M059J (cell line): ENCODE results near the gene LYL1. TPM values are rescaled to one million over a fixed set of nuclear protein-coding genes. Genes with fewer than 3 reads are reported as not detected.

Source experiments
- DNase-seq: peaks from one replicate; pipeline ENCODE4 v3.0.0-alpha.2; 2012; ENCODE audit warnings: low read depth
- total RNA-seq: library from RNA; depleted of rRNA; stranded (reverse); fragments of >200 nt; shearing (Covaris generic); gene quantifications from 2 replicates; pipeline ENCODE4 v1.2.3, GENCODE V29; 2014

The LYL1 gene
- total RNA-seq, 1 experiment from 2014 or later: not detected

DNA sequence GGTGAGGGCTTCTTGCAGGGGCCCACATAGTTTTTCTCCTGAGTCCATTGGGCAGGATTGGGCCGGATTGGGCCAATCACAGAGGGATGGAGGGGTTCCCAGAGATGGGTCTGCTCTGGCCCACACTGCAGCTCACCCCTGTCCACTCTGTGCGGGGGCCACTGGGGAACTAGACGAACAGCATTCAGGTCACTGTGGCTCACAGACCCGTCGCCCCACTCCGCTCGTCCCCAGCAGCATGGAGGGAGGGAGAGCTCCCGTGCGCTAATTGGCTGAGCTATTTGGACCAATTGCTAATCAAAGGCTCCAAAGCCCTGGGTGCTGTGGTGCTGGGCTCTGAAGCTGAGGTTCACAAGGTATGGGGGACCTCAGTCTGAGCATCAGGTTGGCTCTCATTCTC lies 26.7 kb upstream of the LYL1 start:
- DNase-seq: no peak

DNA sequence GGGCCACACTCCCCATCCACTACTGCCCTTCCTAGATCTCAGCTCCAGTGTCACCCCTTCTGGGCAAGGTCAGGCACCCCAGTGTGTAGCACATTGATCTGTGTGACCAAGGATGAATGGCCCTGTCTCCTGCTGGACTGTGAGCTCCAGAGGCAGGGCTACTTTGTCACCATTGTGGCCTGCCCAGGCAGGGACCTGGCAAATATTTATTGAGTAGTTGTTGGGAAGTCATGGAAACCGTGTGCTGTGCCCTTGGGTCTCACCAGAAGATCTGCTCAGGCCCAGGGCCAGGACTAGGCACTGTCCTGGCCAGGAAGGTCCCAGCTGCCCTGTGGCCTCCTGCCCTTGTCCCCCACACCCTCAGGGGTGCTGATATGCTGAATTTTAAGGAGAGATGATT lies 25.9 kb upstream of the LYL1 start:
- DNase-seq: peak; percentile 35

DNA sequence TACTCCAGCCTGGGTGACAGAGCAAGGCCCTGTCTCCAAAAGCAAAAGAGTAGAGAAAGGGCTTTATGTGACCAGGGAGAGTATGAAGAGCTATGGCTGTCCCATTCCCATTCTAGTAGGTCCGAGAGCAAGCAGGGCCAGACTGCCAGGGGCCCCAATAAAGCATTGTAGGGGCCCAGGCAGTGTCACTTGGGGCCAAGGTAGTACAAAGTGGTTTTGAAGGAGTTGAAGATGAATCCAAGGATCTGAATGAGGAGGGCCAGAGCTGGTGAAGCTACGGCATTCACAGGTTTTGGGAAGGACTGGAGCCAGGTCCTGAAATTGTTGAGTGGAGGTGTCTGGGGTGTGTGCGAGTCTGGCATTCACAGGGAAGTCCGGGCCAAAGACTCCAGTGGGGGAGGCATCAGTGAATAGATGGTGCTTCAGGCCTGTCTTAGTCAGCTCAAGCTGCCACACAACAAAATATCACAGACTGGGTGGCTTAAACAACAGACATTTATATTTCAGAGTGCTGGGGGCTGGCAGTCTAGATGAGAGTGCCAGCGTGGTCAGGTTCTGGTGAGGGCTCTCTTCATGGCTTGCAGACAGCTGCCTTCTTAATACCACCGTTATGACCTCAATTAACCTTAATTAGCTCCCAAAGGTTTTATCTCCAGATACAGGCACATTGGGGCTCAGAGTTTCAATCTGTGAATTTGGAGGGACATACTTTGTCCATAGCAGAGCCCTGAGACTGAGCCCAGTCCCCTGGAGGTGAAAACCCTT lies 25.3 kb upstream of the LYL1 start:
- no peak for DNase-seq

DNA sequence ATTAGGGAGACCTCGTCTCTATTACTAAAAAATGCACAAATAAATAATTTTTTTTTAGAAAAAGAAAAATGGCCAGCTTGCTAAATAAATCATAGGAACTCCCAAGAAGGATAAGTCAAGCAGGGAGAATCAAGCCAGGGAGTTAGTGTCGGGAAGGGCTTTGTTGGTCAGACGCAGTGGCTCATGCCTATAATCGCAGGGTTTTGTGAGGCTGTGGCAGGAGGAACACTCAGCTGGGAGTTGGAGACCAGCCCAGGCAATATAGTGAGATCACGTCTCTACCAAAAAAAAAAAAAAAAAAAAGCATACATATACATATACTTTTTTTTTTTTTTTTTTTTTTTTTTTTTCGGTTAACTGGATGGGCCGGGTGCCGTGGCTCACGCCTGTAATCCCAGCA lies 24.4 kb upstream of the LYL1 start:
- DNase-seq: no peak

DNA sequence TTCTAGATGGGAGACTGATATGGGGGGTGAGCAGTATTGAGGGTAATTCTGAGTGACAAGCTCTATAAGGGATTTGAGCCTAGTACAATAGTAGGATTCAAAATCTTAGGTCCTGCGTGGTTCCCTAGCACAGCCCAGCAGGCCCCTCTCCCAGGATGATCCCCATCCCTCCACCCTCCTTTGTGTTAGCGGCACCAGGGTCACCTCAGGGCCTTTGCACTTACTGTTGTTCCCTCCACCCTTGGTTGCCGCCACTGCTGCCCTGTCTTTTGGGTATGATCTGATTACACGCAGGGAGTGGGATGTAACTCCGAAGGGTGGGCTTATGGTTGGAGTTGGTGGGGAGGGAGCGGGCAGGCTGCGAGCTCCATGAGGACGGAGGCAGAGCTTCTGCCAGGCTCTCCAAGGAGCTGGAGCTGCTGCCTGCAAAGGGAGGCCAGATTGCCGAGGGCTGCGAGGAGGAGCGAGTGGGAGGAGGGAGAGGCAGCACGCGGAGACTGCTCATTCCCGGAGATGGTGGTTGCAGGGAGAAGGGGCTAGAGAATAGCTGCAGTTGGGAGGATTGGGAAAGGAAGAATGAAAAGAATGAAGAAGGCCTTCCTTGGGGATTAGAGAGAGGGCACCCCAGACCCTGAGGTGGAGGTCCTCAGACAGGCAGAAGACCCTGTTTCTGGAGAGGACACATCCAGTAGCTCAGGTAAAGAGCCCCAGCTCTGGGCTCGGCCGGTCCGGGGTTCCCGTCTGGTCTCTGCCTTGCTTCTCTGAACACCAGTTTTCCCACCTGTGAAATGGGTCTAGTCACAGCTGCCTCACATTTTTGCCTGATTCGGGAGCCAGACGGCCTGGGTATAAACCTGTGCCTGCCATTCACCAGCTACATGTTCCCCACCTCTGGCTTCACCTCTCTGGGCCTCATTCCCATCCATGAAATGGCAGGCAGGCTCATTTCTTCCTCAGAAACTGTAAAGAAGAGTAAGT lies 20.6 kb upstream of the LYL1 start:
- DNase-seq: no peak

DNA sequence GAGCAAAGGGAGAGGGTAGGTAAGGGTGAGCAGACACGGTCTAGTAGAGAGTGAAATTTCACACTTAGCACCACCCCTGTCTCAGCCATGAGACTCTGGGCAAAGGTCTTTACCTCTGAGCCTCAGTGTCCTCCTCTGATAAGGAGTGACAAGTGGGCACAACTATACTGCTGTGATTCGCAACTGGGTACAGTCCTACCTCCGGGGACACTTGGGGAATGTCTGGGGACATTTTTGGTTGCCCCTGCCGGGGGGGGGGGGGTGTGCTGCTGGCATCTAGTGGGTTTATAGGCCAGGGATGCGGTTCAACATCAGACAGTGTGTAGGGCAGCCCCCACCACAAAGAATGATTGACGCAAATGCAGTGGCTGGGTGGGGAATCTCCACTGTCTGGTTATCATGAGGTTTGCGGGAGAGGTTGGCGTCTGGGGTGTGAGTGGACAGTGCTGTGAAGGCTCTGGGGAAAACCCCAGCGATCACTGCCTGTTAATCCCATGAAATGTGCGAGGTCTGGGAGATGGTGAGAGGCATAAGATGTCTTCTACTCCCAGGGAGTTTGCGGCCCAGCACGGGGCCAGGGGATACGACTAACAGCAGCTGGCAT lies 19.7 kb upstream of the LYL1 start:
- DNase-seq: no peak

DNA sequence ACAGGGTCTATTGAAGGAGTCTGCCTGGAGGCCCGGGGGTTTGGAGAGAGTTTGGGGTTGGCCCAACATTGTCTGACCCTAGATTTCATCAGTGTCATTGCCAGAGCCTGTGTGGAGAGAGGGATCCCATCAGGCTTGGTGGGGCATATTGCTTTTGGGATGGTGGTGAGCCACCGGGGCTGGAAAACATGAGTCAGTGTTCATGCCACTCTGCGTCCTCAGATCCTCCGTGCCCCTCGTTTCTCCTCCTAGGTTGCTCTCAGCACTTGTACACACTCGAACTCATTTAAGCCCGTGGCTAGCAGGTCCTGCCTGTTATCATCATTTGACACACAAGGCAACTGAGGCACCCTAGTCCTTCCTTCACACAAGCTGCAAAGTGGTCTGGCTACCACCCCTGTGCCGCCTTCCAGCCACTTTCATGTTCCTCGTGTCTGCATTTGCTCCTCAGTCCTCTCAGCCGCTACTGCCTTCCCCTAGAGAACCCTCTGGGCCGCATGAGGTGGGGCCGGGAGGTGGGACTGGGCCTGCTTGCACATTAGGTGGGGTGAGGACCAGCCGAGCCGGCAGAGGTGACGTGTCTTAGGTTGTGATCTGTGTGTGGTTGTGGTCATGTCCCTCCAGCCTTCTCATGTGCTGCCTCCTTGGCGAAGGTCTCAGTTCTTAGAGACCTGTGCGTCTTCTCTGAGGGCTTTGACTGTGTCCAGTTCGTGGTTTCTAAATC lies 19.1 kb upstream of the LYL1 start:
- DNase-seq: no peak

DNA sequence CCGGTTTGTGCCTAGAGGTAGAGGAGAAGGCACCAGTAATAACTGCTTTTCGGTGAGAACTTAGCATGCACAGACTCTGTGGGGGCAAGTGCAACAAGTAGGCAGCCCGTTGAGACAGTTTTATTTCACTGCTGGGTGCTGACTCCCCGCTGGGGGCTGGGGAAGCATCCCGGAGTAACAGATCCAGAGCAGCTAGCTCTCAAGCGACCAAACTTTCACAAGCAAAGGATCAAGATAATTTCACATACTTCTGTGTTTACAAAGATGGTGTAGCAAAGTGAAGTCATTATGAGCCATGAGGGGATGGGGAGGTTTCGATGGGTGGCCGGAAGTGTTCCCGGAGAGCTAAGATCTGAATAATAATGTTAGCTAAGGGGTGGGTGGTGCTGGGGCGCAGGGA lies 18.2 kb upstream of the LYL1 start:
- no peak for DNase-seq

DNA sequence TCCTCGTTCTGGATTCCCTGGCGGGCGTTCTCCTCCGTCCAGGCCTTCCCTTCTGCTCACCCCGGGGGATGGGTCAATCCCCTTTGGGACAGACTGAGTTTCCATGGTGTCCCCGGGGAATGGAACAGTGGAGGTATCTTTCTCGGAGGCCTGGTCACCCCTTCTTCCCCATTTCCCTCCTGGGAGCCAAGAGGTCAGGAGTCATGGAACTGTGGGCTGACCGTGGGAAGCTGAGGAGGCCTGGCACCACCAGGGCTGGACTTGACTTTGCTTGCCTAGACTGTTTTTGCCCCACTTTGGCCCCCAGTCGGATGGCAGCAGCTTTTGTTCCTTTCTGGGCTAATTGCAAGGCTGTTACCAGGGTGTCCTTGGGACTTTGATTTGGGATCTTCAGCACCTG lies 17.4 kb upstream of the LYL1 start:
- DNase-seq: no peak

DNA sequence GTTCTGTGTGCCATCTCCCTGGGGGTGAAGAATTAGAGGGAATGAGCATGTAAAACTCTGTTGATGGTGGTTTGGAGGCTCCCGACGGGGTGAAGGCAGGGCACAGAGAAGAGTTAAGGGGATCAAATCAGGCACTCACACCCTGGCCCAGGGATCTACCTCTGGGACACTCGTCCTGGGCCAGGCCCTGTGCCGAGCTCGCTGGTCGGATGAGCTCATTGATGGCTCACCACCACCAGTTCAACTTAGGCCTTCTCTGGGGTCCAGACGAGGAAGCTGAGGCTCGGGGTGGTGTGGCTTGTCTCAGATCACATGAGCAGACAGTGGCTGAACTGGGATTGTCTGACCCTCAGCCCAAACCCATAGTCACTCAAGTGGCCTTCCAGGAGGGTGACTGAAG lies 17.0 kb upstream of the LYL1 start:
- DNase-seq: no peak

DNA sequence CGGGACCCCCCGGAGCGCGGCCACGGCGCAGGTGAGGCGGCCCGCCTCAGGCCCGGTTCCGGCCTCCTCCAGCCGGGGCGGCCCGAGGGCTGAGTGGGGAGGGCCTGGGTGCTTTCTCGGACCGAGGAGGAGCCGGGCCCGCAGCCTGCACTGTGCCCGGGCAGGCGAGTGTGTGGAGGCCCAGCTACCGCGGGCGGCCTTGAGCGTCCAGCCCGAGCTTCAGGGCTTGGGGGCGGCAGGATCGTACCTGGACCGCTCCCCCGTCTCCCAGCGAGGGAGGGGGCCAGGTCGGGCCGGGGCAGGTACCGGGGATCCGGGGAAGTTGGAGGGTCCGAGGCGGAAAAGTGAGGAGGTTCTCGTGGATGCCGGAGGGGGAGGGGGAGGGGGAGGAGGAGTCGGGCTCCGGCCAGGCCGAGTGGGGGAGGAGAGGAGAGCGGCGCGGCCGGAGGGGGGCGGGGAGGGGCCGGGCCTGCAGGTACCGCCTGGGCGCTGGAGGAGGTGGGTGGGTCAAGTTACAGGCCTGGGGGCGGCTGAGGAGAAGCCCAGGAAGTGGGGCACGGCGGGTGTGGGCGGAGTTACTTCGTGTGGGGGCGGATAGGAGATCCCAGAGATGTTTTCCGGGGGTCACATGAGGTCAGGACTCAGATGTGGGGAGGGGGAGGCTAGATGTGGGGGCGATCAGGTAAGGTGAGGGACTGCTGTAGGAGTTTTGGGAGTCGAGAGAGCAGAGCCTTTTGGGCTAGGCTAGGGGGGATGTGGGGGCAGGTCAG lies 16.0 kb upstream of the LYL1 start:
- peak; percentile 59 for DNase-seq

DNA sequence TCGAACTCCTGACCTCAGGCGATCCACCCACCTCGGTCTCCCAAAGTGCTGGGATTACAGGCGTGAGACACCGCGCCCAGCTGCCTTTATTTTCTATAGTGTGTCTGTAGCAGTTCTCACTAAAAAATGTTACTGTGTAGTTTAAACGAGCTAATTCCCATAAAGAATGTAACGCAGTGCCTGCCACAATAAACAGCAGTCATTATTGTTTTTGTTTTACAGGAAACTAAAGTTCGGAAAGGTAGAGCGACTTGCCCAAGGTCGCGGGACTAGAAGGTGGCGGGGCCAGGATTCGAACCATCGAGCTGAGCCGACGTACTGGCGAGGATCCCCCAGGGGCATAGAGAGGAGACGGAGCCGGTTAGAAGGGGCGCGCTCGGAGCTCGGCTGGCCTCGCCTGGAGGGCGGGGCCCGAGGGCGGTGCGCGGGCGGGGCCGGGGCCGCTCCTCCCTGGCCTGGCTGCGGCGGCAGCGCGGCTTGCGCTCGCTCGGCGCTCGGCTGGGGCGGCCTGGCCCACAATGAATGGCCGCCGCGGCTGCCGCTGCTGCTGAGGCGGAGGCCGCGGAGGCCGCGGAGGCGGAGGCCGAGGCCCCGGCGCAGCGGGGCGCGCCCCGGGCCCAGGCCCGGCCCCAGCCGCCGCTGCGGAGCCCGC lies 15.2 kb upstream of the LYL1 start, which contains the start of gene NACC1:
TSS of gene NACC1 (plus strand) at position 493 of the 652 bp plus-strand sequence. CDS start 16,944 bp downstream, outside the sequence.
- peak; percentile 89 for DNase-seq

DNA sequence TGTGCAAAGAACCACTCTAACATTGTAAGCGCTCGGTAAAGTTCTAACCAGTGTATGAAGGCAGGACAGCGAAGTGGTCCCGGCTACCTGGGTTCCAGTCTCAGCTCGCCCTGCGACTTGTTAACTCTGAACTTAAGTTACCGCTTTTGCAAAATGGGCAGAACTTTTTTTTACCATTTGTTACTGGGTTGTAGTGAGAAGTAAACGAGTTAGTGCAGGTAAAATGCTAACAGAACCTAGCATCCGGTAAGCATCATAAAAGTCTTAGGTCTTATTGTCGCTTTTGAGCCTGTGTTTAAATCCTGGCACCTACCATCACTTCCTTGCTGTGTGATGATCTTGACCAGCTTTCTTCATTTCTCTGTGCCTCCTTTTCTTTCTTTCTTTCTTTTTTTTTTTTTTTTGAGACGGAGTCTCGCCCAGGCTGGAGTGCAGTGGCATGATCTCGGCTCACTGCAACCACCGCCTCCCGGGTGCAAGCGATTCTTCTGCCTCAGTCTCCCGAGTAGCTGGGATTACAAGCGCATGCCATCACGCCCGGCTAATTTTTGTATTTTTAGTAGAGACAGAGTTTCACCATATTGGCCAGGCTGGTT lies 14.6 kb upstream of the LYL1 start:
- no peak for DNase-seq

DNA sequence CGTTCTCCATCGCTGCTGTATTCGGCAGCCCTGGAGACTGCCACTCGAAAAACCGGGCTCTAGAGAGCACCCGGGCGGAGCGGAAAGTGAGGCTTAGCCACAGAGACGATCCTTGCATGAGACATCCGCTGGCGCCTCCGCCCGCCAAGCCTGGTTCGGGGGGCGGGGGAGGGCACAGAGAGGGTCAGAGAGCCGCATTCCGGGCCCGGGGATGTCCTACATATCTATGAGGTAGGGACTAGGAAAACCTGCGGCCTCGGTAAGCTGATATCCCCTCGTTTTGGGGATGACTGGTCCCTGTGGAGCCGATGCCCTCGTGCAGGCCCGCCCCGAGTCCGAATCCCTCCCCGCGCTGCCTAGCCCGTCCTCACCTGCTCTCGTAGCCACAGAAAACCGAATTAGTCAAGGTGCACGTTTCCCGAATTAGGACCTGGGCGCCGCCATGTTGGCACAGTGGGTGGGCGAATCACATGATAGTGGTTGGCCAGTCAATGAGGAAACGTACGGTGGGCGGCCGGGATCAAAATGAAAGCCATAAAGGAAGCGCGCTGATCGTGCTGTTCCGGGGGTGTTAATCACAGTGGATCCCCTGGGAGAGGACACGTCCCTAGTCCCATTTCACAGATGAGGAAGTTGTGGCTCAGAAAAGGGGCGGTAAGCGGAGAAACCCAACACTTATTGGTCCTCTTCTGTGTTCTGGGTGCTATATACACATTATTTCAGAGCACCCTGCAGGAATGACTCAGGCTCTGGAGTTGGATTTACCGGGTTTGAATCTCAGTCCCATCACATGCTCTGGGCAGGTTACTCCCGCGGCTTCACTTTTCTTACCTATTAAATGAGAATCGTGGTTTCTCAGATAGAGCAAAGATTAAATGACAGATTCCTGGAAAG lies 13.9 kb upstream of the LYL1 start, which contains the start of gene TRMT1:
TSS of gene TRMT1 (minus strand) at position 459 of the 894 bp plus-strand sequence. CDS start at position 118, 341 bp downstream.
- peak; percentile 96 for DNase-seq

DNA sequence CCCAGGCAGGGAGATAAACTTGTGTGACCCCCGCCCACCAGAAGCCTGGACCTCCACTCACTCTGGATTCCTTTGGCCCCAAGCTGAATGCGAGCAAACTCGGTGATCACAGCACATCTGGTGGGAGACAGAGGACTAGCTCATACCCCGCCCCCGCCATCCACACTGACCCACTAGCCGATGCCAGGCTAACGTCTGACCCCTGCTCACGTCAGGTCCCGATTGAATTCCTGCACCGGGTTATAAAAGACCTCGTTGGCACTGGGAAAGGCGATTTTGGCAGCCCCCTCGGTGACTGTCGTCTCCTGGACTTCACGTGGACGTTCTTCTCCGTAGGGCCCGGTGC lies 13.3 kb upstream of the LYL1 start:
- no peak for DNase-seq

DNA sequence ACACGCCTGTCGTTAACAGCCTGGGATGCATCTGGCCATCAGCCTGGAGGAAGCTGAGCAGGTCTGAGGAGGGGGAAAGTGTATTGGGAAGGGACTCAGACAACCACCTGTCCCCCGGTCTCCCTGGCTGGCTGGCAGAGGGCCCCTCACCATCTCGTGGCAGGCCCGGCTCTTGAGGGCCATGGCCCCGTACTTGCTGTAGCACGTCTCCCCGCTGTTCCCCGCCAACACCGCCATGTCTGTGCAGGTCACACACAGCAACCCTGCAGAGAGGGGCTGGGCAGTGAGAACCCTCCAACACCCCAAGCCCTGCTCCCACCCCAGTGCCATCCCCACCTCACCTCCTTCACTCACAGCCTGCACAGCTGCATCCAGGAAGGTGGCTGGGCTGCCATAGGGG lies 9.9 kb upstream of the LYL1 start:
- no peak for DNase-seq

DNA sequence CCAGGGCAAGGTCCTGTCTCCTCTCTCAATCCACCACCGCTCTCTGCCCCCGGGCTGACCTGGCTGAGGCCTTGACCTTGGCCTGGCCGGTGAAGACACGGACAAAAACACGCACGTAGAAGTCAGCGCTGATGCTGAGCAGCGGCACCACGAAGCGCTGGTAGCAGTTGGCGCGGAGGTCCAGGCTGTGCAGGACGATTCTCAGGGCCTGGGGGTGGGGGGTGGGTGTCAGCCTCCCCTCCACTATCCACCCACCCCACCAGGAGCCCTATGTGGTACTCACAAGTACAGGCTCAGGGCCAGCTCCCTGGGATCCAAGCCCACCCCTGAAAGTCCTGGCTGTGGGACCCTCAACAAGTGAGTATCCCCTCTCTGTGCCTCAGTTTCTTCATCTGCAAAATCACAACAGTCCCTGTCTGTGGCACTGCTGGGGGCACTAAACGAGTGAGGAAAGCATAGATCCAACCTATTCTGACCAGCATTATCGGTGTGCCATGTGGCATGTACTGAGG lies 7.5 kb upstream of the LYL1 start:
- DNase-seq: no peak

DNA sequence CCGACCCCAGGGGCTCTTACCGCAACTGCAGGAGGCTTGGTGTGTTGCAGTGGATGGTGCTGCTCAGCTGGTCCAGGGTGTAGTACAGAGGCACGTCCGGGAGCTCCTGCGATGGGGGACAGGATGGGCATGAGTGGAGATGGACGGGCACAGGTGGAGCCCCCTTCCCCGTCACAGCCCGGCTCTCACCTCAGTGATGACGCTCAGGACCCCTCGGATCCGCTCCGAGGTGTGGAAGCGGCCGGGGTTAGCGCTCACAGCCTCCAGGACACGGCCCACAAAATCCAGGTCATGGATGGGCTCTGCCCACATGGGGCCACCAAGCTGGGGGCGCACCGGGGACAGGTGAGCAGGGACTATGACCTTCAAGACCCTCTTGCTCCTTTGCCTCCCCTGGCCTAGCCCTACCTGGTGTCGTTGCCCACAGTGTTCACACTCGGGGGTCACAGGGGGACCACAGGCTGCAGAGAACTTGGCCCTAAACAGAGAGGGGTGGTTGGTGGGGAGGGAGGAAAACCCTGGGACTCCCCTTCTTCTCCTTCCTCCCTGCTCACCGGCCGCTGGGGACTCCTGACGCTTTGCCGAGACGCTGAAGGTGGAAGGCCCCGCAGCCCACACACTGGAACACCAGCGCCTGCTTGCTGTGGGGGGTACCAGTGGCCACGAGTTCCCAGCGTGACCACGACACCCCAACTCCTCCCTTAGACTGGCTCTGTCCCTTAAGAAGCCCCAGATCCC lies 6.9 kb upstream of the LYL1 start:
- DNase-seq: no peak
